ENCODE results near the gene LITAF.

- no peak for TF ChIP-seq POLR2AphosphoS5 (IDR thresholded peaks at IDR 0.05; ENCODE audit: low read depth, low read length)
- TF ChIP-seq TAF1 (IDR thresholded peaks at IDR 0.05; ENCODE audit: low read depth, low read length), result no peak
- no peak for TF ChIP-seq SPI1 (IDR thresholded peaks at IDR 0.05; ENCODE audit: low read depth, low read length)
- TF ChIP-seq POLR2A (IDR thresholded peaks at IDR 0.05; ENCODE audit: low read depth, low read length), result no peak
- no peak for TF ChIP-seq POU2F2 (IDR thresholded peaks at IDR 0.05; ENCODE audit: low read depth, low read length)
These were observed 87.2 kb downstream of the LITAF start for GRCh38 chr16:11499295-11500089.

Measured in GM12891 (cell line).